Smooth muscle cell (in vitro differentiated cells): ENCODE data around the gene TRAF1. TPM values are rescaled to one million over a fixed set of nuclear protein-coding genes. Genes with fewer than 3 reads are reported as not detected.

Experiments
- DNase-seq: peaks from one replicate; lab custom pipeline; 2025; ENCODE audit not compliant: unreplicated experiment; lab: John Stamatoyannopoulos, UW
- H2AFZ ChIP-seq: fragments of 200-600 bp; sonication (generic); 2 replicates; pipeline ENCODE4 v1.6.0; 2016; ENCODE audit warnings: antibody characterized with exemption, low read depth, mild to moderate bottlenecking
- H3F3A ChIP-seq: fragments of 200-600 bp; sonication (generic); 2 replicates; pipeline ENCODE4 v1.6.0; 2017; ENCODE audit warnings: antibody characterized with exemption, low read depth
- H3K27ac ChIP-seq: fragments of 200-600 bp; sonication (generic); 2 replicates; pipeline ENCODE4 v1.5.1; 2016; ENCODE audit warnings: low read depth, mild to moderate bottlenecking
- H3K27me3 ChIP-seq: fragments of 200-600 bp; sonication (generic); 2 replicates; pipeline ENCODE4 v1.6.1; 2016; ENCODE audit warnings: low read depth, mild to moderate bottlenecking
- H3K36me3 ChIP-seq: fragments of 200-600 bp; sonication (generic); 2 replicates; pipeline ENCODE4 v1.5.1; 2016; ENCODE audit warnings: low read depth
- H3K4me1 ChIP-seq: fragments of 200-600 bp; sonication (generic); 2 replicates; pipeline ENCODE4 v1.5.1; 2016; ENCODE audit warnings: low read depth
- H3K4me2 ChIP-seq: fragments of 200-600 bp; sonication (generic); 2 replicates; pipeline ENCODE4 v1.6.0; 2016; ENCODE audit warnings: mild to moderate bottlenecking
- H3K4me3 ChIP-seq: fragments of 200-600 bp; sonication (generic); 2 replicates; pipeline ENCODE4 v1.5.1; 2016; ENCODE audit warnings: mild to moderate bottlenecking
- H3K79me2 ChIP-seq: fragments of 200-600 bp; sonication (generic); 2 replicates; pipeline ENCODE4 v1.6.0; 2016; ENCODE audit warnings: low read depth, mild to moderate bottlenecking
- H3K9ac ChIP-seq: fragments of 200-600 bp; sonication (generic); 2 replicates; pipeline ENCODE4 v1.6.0; 2016; ENCODE audit warnings: low read depth
- H3K9me3 ChIP-seq: fragments of 200-600 bp; sonication (generic); replicated peaks from 2 replicates; pipeline ENCODE4 v1.5.1; 2016; ENCODE audit warnings: low read depth
- H4K20me1 ChIP-seq: fragments of 200-600 bp; sonication (generic); 2 replicates; pipeline ENCODE4 v1.6.0; 2016; ENCODE audit warnings: low read depth
- CTCF ChIP-seq: fragments of 200-600 bp; sonication (generic); IDR thresholded peaks from 2 replicates; pipeline ENCODE4 v1.5.1; 2017; ENCODE audit warnings: borderline replicate concordance, mild to moderate bottlenecking, antibody characterized with exemption; ENCODE audit not compliant: insufficient read depth, poor library complexity, severe bottlenecking
- WGBS: methylation state at CpG from one replicate; pipeline ENCODE4 v1.1.7; 2016; ENCODE audit warnings: low lambda C conversion rate; 5-methylcytosine and 5-hydroxymethylcytosine counted together
- polyA plus RNA-seq: library from polyadenylated mRNA; unstranded; fragments of >200 nt; fragmentation: Nextera tagmentation; extraction: Ambion mirVana; gene quantifications from 2 replicates; pipeline ENCODE4 v1.2.1, GENCODE V29; 2016
- total RNA-seq: library from RNA; depleted of rRNA; stranded (reverse); fragments of >200 nt; gene quantifications from 2 replicates; pipeline ENCODE4 v1.2.3, GENCODE V29; 2014

The TRAF1 gene
- total and polyA plus RNA-seq, 2 experiments from 2014 or later: 2.9 to 5.4 TPM

GRCh38 chr9:120878188-120879130, 48.1 kb downstream of the TRAF1 start:
- no peaks in the 10 kb centered on the region for H3K79me2 ChIP-seq
- no peaks in the 10 kb centered on the region for H4K20me1 ChIP-seq
- no peak overlapping the region for H3K4me2 ChIP-seq
- DNase-seq: no peak
- H3K36me3 ChIP-seq: no peaks in the 10 kb centered on the region
- WGBS: 89% methylated on average over 8 of the region's 8 CpGs
- H3K9ac ChIP-seq: no peak overlapping the region
- H3K4me3 ChIP-seq: peak overlapping the region; percentile 52
- no peaks in the 10 kb centered on the region for H3K9me3 ChIP-seq
- TF ChIP-seq CTCF: no peak
- no peaks in the 10 kb centered on the region for H3K27me3 ChIP-seq
- H3F3A ChIP-seq: no peaks in the 10 kb centered on the region
- H2AFZ ChIP-seq: no peak overlapping the region
- H3K4me1 ChIP-seq: peaks cover 5% of the 10 kb centered on the region
- H3K27ac ChIP-seq: no peak overlapping the region

GRCh38 chr9:120877276-120878034, 49.1 kb downstream of the TRAF1 start:
- Histone ChIP-seq H3K27ac (no peak overlapping the region), H3K4me1 (peaks cover 5% of the 10 kb centered on the region), H3K36me3 (no peaks in the 10 kb centered on the region), H3K4me3 (peak overlapping the region; percentile 93), H3K27me3 (no peaks in the 10 kb centered on the region), H3K9ac (no peak overlapping the region), H4K20me1 (no peaks in the 10 kb centered on the region), H3K4me2 (peak overlapping the region; percentile 92), H3F3A (no peaks in the 10 kb centered on the region), H3K9me3 (no peaks in the 10 kb centered on the region), H3K79me2 (no peaks in the 10 kb centered on the region), H2AFZ (peak overlapping the region; percentile 92)
- DNase-seq: no peak
- 16% methylated on average over 25 of the region's 63 CpGs for WGBS
- no peak for TF ChIP-seq CTCF

- H3K79me2 ChIP-seq: no peaks in the 10 kb centered on the region
- H3K27ac ChIP-seq: peak within 1 kb of the TSS; percentile 60
- H3K4me1 ChIP-seq: peaks cover 5% of the 10 kb centered on the region
- 0% methylated on average over 3 of the region's 45 CpGs for WGBS
- no peaks in the 10 kb centered on the region for H3K36me3 ChIP-seq
- no peaks in the 10 kb centered on the region for H3K9me3 ChIP-seq
- peak within 1 kb of the TSS; percentile 93 for H3K4me3 ChIP-seq
- peak within 1 kb of the TSS; percentile 75 for H3K9ac ChIP-seq
- no peaks in the 10 kb centered on the region for H4K20me1 ChIP-seq
- H3K27me3 ChIP-seq: no peaks in the 10 kb centered on the region
- H3F3A ChIP-seq: no peaks in the 10 kb centered on the region
- H3K4me2 ChIP-seq: peak within 1 kb of the TSS; percentile 92
- no peak for DNase-seq
- peak; percentile 7 for TF ChIP-seq CTCF
- peak within 1 kb of the TSS; percentile 92 for H2AFZ ChIP-seq
Measured at GRCh38 chr9:120876842-120877240, 49.8 kb downstream of the TRAF1 start, which contains the start of gene PHF19. TSS of gene PHF19 (minus strand) at chr9:120877188. CDS start at chr9:120874741, 2,447 bp downstream.
